T-helper 22 cell (primary cell): ENCODE measurements around the gene RRP1B.

Experiments
- DNase-seq: peaks from one replicate; pipeline ENCODE4 v3.0.0-alpha.2; 2020; ENCODE audit warnings: low read depth

Gene RRP1B

DNA sequence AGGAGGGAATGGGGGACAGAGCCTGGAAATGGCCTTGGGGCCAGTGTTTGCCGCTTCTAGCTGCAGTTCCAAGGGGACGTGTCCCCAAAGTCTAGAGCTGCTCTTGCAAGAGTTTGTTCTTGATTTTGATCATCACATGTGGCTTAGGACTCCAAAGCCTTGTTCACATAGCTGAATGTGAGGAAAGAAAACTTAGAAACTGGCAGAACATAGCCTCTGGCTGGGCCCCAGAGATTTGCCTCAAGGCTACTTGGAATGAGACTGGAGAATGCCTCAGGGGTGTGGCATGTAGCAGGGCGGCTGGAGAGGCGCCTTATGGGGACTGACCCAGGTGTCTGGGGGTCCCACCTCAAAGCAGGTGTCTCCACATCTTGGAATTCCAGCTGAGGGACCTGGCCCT, 61.8 kb downstream of the RRP1B start:
- no peak for DNase-seq

DNA sequence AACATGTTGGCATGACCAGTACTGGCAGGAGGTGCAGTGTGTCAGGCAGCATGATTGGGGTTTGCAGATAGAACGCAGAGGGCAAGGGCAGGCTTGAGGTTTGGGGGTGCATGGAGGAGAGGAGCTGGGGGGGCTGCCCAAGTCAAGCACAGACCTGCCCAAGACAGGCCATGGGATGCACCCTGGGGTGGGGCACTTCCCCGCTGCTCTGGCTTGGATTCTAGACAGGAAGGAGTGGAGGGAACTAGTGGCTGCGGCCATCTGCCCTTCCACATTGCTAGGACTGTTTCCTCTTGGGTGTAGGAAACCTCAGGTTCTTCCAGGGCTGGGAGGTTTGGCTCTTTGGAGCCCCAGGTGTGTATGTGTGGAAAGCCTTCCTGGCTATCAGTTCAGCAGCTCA, 62.6 kb downstream of the RRP1B start:
- DNase-seq: no peak

DNA sequence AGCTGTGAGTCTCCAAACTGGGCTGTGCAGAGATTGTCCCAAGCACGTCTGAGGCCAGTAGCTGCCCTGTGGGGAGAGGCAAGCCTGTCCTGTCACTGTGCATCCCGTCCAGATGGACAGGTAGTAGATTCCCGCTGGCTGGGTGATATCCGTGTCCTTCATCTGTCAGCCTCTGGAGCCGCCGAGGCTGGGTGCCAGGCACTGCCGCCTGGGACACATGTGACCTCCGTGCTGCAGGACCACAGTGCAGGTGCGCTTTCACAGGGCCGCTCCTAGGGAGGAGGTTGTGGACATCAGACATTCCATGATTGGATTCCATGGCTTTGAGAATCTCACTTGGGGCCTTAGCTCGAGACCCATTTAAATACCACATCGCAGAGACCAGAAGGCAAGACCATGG, 64.3 kb downstream of the RRP1B start:
- DNase-seq: no peak

DNA sequence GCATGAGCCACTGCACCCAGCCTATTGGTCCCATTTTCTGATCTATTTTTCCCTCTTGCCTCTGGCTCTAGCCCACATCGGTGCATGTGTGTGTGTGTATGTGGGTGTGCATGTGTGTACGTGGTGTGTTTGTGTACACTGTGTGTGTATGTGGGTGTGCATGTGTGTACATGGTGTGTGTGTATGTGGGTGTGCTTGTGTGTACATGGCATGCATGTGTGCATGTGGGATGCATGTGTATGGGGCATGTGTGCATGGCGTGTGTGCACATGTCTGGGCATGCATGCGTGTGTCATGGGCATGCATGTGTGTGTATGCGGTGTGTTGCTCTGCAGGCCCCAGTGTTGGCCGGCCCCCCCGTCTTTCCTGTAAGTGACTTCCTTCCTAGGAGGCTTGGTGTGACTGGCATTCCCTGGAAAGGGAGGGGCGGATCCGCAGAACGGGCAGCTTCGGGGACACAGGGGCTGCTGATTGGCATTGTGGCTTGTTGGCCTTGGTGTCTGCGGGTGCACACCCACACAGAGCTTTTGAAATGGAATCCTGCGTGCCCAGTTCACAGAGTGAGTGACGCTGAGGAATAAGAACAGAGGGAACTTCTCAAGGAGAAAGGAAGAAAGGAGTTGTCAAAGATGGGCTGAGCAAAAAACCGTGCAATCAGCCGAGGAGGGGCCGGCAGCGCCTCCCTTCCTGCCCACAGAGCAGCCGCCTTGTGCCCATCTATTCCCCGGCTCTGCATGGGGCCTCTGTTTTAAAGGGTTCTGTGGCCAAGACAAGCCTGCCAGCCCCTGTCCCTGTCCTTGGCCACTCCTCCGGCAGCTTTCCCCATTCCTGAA, 67.5 kb downstream of the RRP1B start:
- DNase-seq: no peak

DNA sequence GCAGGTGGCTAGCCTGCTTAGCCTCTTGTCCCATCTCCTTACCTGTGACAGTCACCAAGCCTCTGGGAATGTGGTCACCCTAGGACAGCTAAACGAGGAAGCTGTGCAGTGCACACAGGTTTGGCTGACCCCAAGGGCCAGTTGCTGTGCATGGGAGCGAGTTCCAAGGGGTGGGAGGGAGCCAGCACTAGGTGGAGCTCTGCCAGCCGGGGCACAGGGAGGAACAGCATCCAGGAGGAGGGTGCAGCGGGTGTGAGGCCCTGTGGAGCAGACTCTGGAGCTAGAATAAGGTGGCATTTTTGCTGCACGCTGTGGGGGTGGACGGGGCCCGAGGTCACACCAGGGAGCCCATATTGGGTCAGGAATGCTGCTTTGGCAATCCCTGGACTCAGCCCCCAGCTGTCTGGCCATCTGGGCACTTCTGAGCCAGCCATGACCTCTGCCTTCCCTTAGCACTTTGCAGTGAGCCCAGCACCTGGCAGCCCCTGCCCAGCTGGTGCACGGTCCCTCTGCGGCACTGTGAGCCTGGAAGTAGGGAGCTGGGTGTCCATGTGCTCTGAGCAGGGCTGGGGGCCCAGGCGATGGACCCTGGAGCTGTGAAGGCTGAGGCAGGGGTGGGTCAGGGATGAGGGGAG, 68.3 kb downstream of the RRP1B start:
- DNase-seq: no peak

DNA sequence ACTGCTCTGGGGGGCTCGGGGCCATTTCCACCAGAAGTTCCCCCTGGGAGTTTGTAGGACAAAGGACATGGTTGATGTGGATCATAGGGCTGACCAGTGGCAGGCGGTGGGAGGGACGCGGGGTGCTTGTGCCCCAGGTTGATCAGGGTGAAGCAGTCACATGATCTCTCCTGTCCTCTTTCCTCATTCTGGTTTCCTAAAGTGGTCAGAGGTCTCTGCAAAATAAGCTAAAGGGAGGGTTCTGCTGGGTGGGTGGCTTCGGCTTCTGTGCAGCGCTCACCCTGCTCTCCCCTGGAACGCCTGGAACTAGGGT, 68.8 kb downstream of the RRP1B start:
- DNase-seq: no peak

DNA sequence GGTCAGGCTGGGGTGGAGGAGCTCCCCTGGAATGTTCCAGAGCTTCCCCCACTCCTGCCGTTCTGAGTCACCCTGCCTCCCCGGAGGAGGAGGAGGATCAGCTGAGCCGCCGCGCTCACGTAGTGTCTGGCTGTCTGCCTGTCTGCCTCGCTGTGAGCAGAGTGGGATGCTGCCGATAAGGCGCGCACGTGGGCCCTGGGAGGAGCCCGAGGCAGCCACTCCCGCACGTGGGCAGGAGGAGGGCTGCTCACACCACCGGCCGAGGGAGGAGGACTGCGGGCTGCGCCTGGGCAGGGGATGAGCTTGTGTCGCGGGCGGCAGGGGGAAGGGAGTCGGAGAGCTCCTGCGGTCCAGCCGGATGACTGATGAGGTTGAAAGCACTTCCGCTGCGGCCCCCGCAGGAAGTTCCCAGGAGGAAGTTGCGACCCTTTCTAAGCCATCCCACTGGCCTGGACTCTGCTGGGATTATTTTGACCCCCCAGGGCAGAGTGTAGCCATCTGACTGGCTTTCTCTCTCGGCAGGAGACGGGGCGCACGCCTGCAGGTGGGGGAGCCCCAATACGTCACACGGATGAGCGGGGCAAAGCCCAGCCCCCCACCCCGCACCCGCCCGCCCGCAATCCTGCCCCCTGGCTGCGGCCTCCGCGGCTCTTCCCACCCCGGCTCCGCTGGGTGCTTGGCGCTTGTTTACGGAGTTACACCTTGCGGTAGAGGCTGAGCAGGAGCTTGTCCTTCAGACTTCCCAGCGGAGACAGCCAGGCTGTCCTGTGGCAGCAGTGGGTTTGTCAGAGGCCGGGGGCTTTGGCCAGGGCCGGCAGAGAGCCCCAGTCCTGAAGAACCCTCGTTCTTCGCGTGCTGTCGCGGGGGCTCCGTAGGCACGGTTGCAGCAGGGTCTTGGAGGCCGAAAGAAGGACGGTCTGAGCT, 69.4 kb downstream of the RRP1B start:
- peak; percentile 83 for DNase-seq

DNA sequence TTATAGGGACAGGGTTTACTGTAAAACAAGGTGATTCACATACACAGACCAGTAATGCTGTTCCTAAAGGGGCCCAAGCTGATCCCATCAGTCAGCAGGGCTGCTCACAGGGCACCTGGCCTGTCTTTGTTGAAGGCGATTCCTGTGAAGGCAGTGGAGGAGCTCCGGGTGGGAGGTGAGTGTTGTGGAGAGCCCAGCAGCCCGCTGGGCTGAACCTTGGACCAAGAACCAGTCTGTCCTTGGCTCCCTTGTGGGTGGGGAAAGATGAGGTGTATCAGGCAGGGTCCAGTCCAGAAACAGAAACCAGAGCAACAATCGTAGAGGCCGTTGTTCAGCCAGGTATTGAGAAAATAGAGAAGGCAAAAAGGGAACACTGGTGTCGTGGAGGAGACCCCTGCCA, 72.1 kb downstream of the RRP1B start:
- no peak for DNase-seq

DNA sequence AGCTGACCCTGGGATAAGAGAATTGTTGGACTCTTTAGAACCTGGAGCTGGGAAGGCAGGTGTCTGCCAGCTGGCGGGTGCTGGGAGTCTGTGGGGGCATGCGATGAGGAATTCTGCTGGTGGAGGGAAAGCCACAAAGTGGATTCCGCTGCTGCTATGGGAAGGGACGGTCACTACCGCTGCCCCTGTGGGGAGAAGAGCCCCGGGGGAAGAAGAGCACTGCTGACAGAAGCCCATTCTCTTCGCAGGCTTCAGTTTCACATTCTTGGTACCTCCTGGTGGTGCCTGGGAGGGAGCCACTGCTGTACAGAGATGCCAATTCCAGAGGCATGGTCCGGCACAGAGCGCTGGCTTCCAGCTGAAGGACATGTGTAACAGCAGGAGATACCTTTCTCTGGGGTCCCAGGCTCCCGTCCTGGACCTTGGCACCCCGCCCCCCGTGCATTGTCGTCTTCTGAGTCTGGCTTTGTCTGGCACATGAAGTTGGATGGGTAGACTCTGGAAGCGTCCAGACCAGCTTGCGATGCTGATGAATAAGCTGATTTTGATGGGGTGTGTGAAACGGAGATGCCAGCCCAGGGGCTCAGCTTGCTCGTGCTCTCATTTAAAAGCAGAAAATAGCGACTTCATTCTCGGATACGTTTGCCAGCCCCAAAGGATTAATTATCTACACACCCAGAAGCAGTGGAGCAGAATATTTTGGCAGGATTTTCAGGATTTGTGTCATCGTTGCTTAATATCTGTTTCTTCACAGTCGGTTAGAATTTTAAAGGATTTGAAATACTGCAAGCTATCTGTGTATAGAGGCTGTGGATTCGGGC, 72.7 kb downstream of the RRP1B start:
- no peak for DNase-seq

DNA sequence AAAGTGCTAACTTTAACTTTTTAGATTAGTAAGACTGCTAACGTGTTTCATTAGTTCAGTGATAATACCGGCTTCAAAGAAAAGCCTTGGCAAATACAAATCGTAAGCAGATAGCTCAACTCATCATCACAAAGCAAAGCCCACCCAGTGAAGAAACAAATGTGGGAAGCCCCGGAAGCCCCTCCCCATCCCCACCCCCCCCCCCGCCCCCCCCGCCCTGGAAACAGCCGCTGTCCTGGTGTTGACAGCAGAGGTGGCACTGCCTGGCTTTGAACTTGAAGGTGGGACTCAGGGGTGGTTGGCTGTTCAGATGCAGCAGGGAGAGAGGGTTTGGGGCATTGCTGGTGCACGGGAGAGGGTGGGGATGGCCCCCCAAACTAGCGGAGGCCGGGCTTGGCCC, 73.7 kb downstream of the RRP1B start:
- peak; percentile 41 for DNase-seq

DNA sequence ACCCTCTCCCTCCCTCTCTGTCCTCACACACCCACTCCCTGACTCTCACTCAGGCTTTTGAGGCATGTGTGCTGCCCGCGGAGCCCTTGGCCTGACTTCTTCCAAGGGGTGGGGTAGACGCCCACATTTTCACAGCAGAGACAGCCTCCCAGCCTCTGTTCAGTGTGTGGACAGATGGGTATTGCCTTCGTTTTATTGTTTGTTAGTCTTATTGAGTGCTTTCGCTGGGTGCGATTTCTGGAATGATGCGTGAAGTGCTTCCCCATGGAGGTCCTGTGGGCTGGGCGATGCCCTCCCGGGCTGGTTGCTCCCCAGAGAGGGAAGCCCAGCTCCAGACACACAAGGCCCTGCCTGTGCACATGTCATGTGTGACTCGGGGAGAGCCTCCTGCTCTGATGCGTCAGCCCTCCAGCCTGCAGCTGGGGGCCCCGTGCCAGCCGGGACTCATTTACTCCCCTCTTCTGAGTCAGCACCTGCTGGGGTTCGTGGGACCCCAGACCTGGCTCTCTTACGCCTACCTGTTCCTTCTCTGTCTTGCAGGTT, 74.2 kb downstream of the RRP1B start:
- peak; percentile 30 for DNase-seq

DNA sequence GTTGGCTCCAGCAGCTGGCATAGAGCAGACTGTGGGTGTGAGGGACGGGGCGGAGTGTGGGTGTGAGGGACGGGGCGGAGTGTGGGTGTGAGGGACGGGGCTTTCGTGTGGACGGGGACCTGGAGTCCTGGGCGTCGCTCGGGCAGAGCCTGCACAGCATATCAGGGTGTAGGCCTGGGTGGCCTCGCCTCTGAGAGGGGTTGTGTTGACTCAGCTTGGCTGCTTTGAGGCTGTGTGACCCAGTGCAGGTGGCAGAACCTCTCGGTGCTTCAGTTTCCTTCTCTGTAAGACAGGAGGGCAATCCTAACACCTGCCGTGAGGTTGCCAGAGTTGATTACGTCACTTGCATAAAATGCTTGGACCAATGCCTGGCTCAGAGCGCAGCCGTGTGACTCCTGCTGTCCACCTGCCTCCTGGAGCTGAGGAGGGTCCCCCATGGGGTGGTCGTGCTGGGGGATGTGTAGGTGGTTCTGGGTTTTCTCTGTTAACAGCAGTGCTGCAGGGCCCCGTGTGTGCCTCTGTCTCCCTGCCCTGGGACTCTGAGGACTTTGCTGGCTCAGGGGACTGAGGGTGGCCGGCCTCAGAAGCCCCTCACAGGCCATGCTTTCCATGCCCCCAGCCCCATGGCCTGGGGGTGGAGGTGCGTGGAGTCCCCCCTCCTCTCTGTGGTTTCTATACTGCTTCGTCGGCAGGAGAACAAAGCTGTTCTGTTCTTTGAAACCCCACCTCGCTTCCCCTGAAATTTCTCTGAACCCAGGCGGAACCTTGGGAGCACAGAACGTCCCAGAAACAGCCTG, 75.0 kb downstream of the RRP1B start:
- no peak for DNase-seq

DNA sequence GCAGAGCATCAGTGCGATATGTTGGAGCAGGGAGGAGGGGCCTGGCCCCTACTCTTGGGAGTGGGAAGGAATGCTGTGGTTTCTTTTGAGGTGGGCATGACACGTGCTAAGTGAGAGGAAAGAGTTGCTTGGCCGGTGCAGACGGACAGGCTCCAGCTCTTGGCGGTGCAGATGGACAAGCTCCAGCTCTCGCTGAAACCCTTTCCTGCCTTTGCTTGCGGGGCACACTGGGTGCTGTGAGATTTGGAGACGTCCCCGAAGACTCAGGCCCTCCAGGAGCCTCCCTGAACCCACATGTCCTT, 75.5 kb downstream of the RRP1B start:
- DNase-seq: no peak

DNA sequence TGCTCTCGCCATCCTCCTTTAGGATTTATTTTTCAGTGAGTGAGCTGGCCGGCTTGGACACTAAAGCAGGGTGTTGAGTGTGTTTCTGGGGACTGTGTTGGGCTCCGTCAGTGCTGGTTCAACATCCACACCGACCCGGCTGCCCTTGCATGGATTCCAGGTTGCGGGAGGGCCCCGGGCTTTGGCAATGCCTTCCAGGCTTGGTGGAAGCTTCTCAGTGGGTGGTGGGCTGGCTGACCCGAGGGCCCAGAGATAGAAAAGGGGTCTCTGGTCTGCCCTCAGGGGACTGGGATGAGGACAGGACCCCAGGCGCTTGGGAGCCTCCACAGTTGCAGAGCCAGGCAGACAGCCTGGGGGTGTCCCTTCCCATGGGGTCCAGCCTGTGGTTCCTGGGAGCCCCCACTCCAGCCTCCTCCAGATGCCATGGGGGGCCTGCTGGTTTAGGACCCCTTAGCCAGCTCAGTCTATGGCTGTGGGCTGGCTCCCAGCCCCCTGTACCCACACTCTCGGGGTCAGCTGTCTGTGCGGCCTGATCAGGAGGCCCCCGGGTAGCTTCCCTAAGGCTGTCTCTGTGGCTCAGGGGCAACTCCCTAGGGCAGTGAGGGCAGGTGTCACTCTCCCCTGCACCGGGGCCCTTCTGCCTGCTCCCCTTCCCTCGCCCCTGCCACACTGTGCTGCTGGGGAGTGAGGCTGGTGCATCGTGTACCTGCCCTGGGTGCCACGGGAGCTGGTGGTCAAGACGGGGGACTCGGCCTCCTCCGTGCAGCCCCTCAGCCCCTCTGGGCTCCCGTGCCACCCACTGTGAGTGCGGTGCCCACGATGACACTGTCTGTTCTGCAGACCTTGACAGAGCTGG, 76.1 kb downstream of the RRP1B start:
- DNase-seq: no peak

DNA sequence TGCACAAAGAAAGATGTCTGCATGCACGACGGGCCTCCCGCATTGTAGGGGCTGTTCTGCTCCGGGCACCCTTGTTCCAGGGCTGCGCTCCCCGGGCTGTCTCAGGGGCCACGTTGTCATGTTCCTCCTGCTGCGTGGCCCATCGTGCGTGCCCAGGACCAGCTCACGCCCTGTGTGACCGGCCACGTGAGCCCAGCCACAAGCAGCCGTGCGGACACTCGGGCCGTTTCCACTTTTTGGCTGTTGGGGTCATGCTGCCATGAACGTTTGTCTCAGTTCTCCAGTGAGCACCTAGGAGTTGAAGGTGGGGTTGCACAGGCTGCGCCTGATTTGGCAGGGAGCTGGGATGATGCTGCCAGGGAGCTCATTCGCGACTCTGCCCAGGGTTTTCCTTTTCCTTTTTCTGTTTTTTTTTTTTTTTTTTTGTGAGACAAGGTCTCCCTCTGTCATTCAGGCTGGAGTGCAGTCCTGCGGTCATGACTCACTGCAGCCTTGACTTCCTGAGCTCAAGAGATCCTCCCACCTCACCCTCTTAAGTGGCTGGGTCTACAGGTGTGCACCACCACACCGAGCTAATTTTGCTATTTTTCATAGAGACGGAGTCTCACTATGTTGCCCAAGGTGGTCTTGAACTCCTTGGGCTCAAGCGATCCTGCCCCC, 77.0 kb downstream of the RRP1B start:
- no peak for DNase-seq

DNA sequence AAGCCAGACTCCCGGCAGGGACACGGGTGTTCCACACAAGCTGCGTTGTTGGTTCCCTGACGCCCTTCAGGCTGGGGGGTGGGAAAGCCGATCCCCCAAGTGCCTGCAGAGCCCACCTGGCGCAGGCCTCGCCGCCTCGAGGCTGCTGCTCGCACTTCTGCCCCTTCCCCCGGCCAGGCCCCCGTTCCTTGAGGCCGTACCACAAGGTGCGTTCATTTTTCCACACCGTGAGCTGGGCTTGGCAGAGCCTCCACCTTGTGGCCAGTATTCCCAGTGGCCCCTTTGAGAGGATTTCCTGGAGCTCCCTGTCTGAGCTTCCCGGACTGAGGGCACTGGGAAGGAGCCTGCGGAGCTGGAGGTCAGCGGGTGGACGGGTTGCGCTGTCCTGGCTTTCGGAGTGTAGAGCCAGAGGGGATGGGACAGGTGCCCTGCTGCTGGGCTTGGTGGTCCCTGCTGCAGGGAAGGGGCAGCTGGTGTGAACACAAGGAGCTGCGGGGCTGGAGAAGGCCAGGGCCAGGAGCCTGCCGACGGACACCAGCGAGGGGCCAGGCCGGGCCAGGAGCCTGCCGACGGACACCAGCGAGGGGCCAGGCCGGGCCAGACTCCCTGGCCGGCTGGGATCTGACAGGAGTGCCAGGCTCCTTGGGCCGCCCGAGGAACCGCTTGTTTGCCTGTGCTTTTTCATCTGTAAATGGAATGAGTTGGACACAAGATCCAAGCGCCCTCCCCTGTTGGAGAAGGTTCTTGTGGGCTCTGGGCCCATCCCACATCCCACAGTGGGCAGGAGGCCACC, 78.0 kb downstream of the RRP1B start:
- DNase-seq: no peak

DNA sequence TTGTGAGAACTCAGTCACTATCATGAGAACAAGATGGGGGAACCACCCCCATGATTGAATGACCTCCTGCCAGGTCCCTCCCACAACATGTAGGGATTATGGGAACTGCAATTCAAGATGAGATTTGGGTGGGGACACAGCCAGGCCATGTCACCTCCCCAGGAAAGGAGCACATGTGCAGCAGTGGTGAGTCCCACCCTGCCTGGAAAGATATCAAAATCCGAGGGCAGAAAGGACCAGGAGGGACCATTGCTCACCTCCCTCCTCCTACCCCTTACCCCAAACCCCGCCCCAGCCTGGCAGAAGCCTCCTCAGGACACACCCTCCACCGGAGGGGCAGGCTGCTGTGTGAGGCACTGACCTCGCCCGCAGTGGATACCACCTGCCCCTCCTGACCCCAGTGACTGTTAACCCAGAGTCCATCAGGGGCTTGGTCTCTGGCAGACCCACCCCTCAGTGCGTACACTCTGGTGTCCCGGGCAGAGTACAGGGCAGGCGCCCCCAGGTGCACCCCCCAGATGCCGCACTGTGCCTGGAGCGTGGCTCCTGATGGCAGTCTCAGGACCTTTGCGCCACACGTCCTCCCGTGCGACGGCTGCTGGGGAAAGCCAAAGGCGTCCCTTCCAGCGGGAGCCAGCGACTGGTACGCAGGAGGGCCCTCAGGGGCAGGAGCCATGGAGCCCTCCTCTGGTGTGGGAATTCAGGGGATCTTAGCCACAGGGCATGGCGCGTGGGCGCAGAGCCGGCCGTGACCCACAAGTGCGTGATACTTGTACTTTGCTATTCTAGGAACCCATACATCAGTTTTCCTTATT, 80.5 kb downstream of the RRP1B start:
- DNase-seq: no peak
